Neural cell (in vitro differentiated cells): ENCODE measurements around the gene DLG2. TPM values are rescaled to one million over a fixed set of nuclear protein-coding genes. Genes with fewer than 3 reads are reported as not detected.

Experiments
- H2AFZ ChIP-seq: fragments of 200-600, 300-800 bp; sonication (generic), shearing (Covaris generic); 2 replicates; pipeline ENCODE4 v1.6.0; 2014; ENCODE audit warnings: low read depth, mild to moderate bottlenecking, antibody characterized with exemption, low read length, moderate library complexity
- H3F3A ChIP-seq: fragments of 200-600 bp; shearing (Covaris generic); 2 replicates; pipeline ENCODE4 v1.6.1; 2016; ENCODE audit warnings: mild to moderate bottlenecking, moderate library complexity, mixed read lengths, antibody characterized with exemption, low read length; ENCODE audit not compliant: insufficient read depth, poor library complexity, severe bottlenecking
- H3K27ac ChIP-seq: fragments of 200-600, 300-800 bp; sonication (generic), shearing (Covaris generic); 2 replicates; pipeline ENCODE4 v1.5.1; 2014; ENCODE audit warnings: mild to moderate bottlenecking, low read length, moderate library complexity
- H3K27me3 ChIP-seq: fragments of 300-800, 200-600 bp; sonication (generic), shearing (Covaris generic); 2 replicates; pipeline ENCODE4 v1.6.0; 2014; ENCODE audit warnings: mild to moderate bottlenecking, low read depth, low read length, moderate library complexity; ENCODE audit not compliant: insufficient read depth
- H3K36me3 ChIP-seq: fragments of 300-800, 200-600 bp; sonication (generic), shearing (Covaris generic); 2 replicates; pipeline ENCODE4 v1.5.1; 2014; ENCODE audit warnings: mild to moderate bottlenecking, antibody characterized with exemption, low read length, moderate library complexity; ENCODE audit not compliant: insufficient read depth
- H3K4me2 ChIP-seq: fragments of 300-800, 200-600 bp; sonication (generic), shearing (Covaris generic); 2 replicates; pipeline ENCODE4 v1.6.0; 2014; ENCODE audit warnings: mild to moderate bottlenecking, low read length
- H3K4me3 ChIP-seq: fragments of 300-800, 200-600 bp; sonication (generic), shearing (Covaris generic); 2 replicates; pipeline ENCODE4 v1.5.1; 2014; ENCODE audit warnings: mild to moderate bottlenecking, low read length, moderate library complexity
- H3K79me2 ChIP-seq: fragments of 200-600 bp; shearing (Covaris generic); replicated peaks from 2 replicates; pipeline ENCODE4 v1.6.0; 2014; ENCODE audit warnings: mild to moderate bottlenecking, low read length, moderate library complexity; ENCODE audit not compliant: insufficient read depth
- H3K9ac ChIP-seq: fragments of 300-800, 200-600 bp; sonication (generic), shearing (Covaris generic); 2 replicates; pipeline ENCODE4 v1.6.1; 2016; ENCODE audit warnings: mild to moderate bottlenecking, low read length, mixed read lengths
- H3K9me2 ChIP-seq: fragments of 200-600 bp; shearing (Covaris generic); 2 replicates; pipeline ENCODE4 v1.6.1; 2016; ENCODE audit warnings: mild to moderate bottlenecking, low read length, mixed read lengths; ENCODE audit not compliant: insufficient read depth
- H3K9me3 ChIP-seq: fragments of 200-600, 300-800 bp; sonication (generic), shearing (Covaris generic); 2 replicates; pipeline ENCODE4 v1.6.1; 2016; ENCODE audit warnings: mild to moderate bottlenecking, mixed run types, low read length, moderate library complexity, mixed read lengths
- H4K20me1 ChIP-seq: fragments of 200-600 bp; shearing (Covaris generic); 2 replicates; pipeline ENCODE4 v1.6.1; 2016; ENCODE audit warnings: mild to moderate bottlenecking, mixed run types; ENCODE audit not compliant: insufficient read depth
- EP300 ChIP-seq: fragments of 450-650 bp; conservative IDR thresholded peaks from 2 replicates; pipeline ENCODE4 v1.6.1; 2014; ENCODE audit warnings: antibody characterized with exemption, mild to moderate bottlenecking, moderate library complexity; ENCODE audit not compliant: poor library complexity, severe bottlenecking
- EZH2 ChIP-seq: fragments of 200-600, 300-800 bp; shearing (Covaris generic), sonication (generic); IDR thresholded peaks from 2 replicates; pipeline ENCODE4 v1.6.1; 2014; ENCODE audit warnings: antibody characterized with exemption, low read length, borderline replicate concordance, mild to moderate bottlenecking; ENCODE audit not compliant: insufficient read depth, poor library complexity, severe bottlenecking
- MXI1 ChIP-seq: fragments of 450-650 bp; conservative IDR thresholded peaks from 2 replicates; pipeline ENCODE4 v1.6.1; 2014; ENCODE audit warnings: antibody characterized with exemption, mild to moderate bottlenecking; ENCODE audit not compliant: poor library complexity, severe bottlenecking
- POLR2AphosphoS5 ChIP-seq: IDR thresholded peaks from 2 replicates; pipeline ENCODE4 v1.6.1; 2012
- RAD21 ChIP-seq: fragments of 450-650 bp; conservative IDR thresholded peaks from 2 replicates; pipeline ENCODE4 v1.6.1; 2014; ENCODE audit warnings: antibody characterized with exemption, mild to moderate bottlenecking, moderate library complexity
- REST ChIP-seq: IDR thresholded peaks from 2 replicates; pipeline ENCODE4 v1.6.1; 2012; ENCODE audit warnings: borderline replicate concordance
- SMC3 ChIP-seq: fragments of 450-650 bp; conservative IDR thresholded peaks from 2 replicates; pipeline ENCODE4 v1.6.1; 2014; ENCODE audit warnings: antibody characterized with exemption, mild to moderate bottlenecking, moderate library complexity; ENCODE audit not compliant: poor library complexity
- TAF1 ChIP-seq: IDR thresholded peaks from 2 replicates; pipeline ENCODE4 v1.6.1; 2012; ENCODE audit warnings: low read depth
- polyA plus RNA-seq: library from polyadenylated mRNA; depleted of rRNA; stranded (reverse); fragments of >200 nt; gene quantifications from 2 replicates; pipeline ENCODE4 v1.2.3, GENCODE V29; 2014
- TF ChIP-seq, protein P1 (sequence below): fragments of 450-650 bp; IDR thresholded peaks from 2 replicates; pipeline ENCODE4 v1.5.1; 2014; ENCODE audit warnings: antibody characterized with exemption, mild to moderate bottlenecking, moderate library complexity; ENCODE audit not compliant: poor library complexity, severe bottlenecking

Gene DLG2
- polyA plus RNA-seq, 1 donor from 2014 or later, result 179 TPM

- H2AFZ ChIP-seq, result no peak overlapping the region
- H3K9me3 ChIP-seq, result no peaks in the 10 kb centered on the region
- TF ChIP-seq SMC3 (peak; percentile 77), MXI1 (no peak), EZH2 (no peak), POLR2AphosphoS5 (no peak), RAD21 (peak; percentile 70), REST (no peak), TAF1 (no peak), EP300 (no peak)
- TF ChIP-seq, protein P1, sequence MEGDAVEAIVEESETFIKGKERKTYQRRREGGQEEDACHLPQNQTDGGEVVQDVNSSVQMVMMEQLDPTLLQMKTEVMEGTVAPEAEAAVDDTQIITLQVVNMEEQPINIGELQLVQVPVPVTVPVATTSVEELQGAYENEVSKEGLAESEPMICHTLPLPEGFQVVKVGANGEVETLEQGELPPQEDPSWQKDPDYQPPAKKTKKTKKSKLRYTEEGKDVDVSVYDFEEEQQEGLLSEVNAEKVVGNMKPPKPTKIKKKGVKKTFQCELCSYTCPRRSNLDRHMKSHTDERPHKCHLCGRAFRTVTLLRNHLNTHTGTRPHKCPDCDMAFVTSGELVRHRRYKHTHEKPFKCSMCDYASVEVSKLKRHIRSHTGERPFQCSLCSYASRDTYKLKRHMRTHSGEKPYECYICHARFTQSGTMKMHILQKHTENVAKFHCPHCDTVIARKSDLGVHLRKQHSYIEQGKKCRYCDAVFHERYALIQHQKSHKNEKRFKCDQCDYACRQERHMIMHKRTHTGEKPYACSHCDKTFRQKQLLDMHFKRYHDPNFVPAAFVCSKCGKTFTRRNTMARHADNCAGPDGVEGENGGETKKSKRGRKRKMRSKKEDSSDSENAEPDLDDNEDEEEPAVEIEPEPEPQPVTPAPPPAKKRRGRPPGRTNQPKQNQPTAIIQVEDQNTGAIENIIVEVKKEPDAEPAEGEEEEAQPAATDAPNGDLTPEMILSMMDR, result peak; percentile 80
- no peak overlapping the region for H3K4me2 ChIP-seq
- H3K79me2 ChIP-seq, result no peaks in the 10 kb centered on the region
- no peaks in the 10 kb centered on the region for H3F3A ChIP-seq
- H3K36me3 ChIP-seq, result no peaks in the 10 kb centered on the region
- no peak overlapping the region for H3K27ac ChIP-seq
- H4K20me1 ChIP-seq, result no peaks in the 10 kb centered on the region
- H3K9me2 ChIP-seq, result no peaks in the 10 kb centered on the region
- H3K27me3 ChIP-seq, result no peaks in the 10 kb centered on the region
- no peak overlapping the region for H3K4me3 ChIP-seq
- H3K9ac ChIP-seq, result no peak overlapping the region
Observed at GRCh38 chr11:84564180-84564866, 1062.8 kb downstream of the DLG2 start.

- no peaks in the 10 kb centered on the region for H3K27me3 ChIP-seq
- H3K27ac ChIP-seq, result no peak overlapping the region
- H3K9ac ChIP-seq, result no peak overlapping the region
- no peaks in the 10 kb centered on the region for H3F3A ChIP-seq
- H3K36me3 ChIP-seq, result no peaks in the 10 kb centered on the region
- no peaks in the 10 kb centered on the region for H4K20me1 ChIP-seq
- no peak overlapping the region for H3K4me2 ChIP-seq
- H3K9me3 ChIP-seq, result no peaks in the 10 kb centered on the region
- no peaks in the 10 kb centered on the region for H3K9me2 ChIP-seq
- no peak overlapping the region for H2AFZ ChIP-seq
- no peak overlapping the region for H3K4me3 ChIP-seq
- TF ChIP-seq, protein P1, result no peak
- TF ChIP-seq REST (no peak), RAD21 (no peak), TAF1 (no peak), EZH2 (no peak), SMC3 (no peak), MXI1 (no peak), POLR2AphosphoS5 (no peak), EP300 (no peak)
- no peaks in the 10 kb centered on the region for H3K79me2 ChIP-seq
Observed at GRCh38 chr11:84563356-84563755, 1063.8 kb downstream of the DLG2 start.
